Activated T-cell treated with anti-CD3 and anti-CD28 coated beads, Interleukin-2, amount 50 U/mL, for 4 hours (primary cell): ENCODE measurements around the gene CAMK2B. TPM values are rescaled to one million over a fixed set of nuclear protein-coding genes. Genes with fewer than 3 reads are reported as not detected.

Source experiments
- ATAC-seq, 2 donors: fragments of 200-7000 bp; cut with Tn5 transposase; one replicate each; pipeline ENCODE4 v1.10.0; 2021
- DNase-seq: peaks from one replicate; pipeline ENCODE4 v3.0.0-alpha.2; 2020
- H3K27me3 Mint-ChIP-seq: one replicate; pipeline ENCODE4 v1.8.0; 2021; ENCODE audit warnings: low read depth, mixed read lengths
- H3K36me3 Mint-ChIP-seq: one replicate; pipeline ENCODE4 v1.8.0; 2022; ENCODE audit warnings: mixed read lengths; ENCODE audit not compliant: insufficient read depth
- H3K4me1 Mint-ChIP-seq: one replicate; pipeline ENCODE4 v1.8.0; 2021; ENCODE audit warnings: low read depth, mixed read lengths
- H3K4me3 Mint-ChIP-seq: one replicate; pipeline ENCODE4 v1.8.0; 2021; ENCODE audit warnings: mild to moderate bottlenecking, moderate library complexity, mixed read lengths
- H3K9me3 Mint-ChIP-seq: one replicate; pipeline ENCODE4 v1.8.0; 2021; ENCODE audit warnings: mixed read lengths
- total RNA-seq, 3 donors: library from RNA; stranded (reverse); gene quantifications; one replicate each; pipeline ENCODE4 v1.2.1, GENCODE V29; 2021

CAMK2B gene
- total RNA-seq, 3 donors from 2014 or later = 0.33 to 1.8 (median 1.6) TPM

DNA sequence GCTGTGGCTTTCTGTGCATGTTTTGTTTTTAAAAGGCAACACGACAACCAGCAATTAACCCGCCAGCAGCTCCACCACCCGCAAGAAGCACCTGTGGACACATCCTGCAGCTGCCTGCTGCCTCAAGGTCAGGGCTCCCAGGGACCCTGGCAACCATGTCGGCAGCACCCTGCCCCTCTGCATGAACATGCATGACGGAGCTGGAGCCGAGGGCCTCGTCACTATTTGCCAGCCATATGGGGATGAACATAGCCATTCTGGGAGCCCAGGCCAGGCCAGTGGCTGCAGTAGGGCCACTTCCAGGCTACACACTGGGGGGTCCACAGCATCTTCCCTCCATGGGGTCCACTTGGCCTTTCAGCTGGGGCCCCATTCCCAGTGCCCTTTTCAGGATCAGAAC lies 52.9 kb downstream of the CAMK2B start:
- no peak for DNase-seq
- H3K9me3 Mint-ChIP-seq = no peaks in the 10 kb centered on the region
- H3K4me3 Mint-ChIP-seq = no peak overlapping the region
- ATAC-seq = no peak
- no peaks in the 10 kb centered on the region for H3K4me1 Mint-ChIP-seq
- H3K27me3 Mint-ChIP-seq = peaks cover 2% of the 10 kb centered on the region
- H3K36me3 Mint-ChIP-seq = no peaks in the 10 kb centered on the region

DNA sequence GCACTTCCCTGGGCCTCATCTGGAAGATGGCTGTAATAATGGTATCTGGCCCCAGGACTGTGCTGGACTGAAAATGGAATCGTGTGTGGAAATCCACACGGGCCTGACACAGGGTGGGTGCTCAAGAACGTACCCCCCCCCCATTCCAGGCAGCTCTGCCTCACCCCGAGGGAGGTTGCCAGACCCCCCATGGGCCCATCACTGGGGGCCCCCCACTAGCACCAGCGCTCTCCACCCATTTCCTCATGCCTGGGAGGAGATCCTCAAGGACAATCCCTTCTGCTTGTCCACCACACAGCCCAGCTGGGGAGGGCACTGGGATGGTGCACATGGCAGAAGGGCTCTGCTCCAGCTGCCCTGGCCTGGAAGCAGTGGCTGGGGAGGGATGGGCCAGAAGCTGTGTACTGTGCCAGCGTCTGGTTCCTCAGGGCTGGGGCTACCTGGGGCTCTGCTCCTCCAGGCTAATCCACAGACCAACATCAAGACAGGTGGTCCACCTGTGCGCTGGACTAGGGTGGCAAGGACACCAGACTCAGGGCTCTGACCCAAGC lies 55.4 kb downstream of the CAMK2B start:
- no peak for ATAC-seq

GRCh38 chr7:44269417-44269816 lies 56.0 kb downstream of the CAMK2B start:
- Mint-ChIP-seq H3K9me3 (no peaks in the 10 kb centered on the region), H3K4me3 (no peak overlapping the region), H3K4me1 (no peaks in the 10 kb centered on the region), H3K36me3 (no peaks in the 10 kb centered on the region), H3K27me3 (peaks cover 2% of the 10 kb centered on the region)
- ATAC-seq (no peak), DNase-seq (no peak)

More for the DNA sequence above, 55.4 kb downstream of the CAMK2B start:
- no peak overlapping the region for H3K4me3 Mint-ChIP-seq
- DNase-seq = no peak
- peaks cover 2% of the 10 kb centered on the region for H3K27me3 Mint-ChIP-seq
- H3K4me1 Mint-ChIP-seq = no peaks in the 10 kb centered on the region
- no peaks in the 10 kb centered on the region for H3K9me3 Mint-ChIP-seq
- H3K36me3 Mint-ChIP-seq = no peaks in the 10 kb centered on the region

GRCh38 chr7:44268671-44269070 lies 56.7 kb downstream of the CAMK2B start:
- no peak overlapping the region for H3K4me3 Mint-ChIP-seq
- no peaks in the 10 kb centered on the region for H3K27me3 Mint-ChIP-seq
- DNase-seq (no peak), ATAC-seq (no peak)
- no peaks in the 10 kb centered on the region for H3K36me3 Mint-ChIP-seq
- no peaks in the 10 kb centered on the region for H3K9me3 Mint-ChIP-seq
- no peaks in the 10 kb centered on the region for H3K4me1 Mint-ChIP-seq

- Mint-ChIP-seq H3K4me1 (no peaks in the 10 kb centered on the region), H3K27me3 (no peaks in the 10 kb centered on the region), H3K9me3 (no peaks in the 10 kb centered on the region), H3K36me3 (no peaks in the 10 kb centered on the region), H3K4me3 (no peak overlapping the region)
- DNase-seq (no peak), ATAC-seq (no peak)
These were observed 57.5 kb downstream of the CAMK2B start for GRCh38 chr7:44267719-44268421.

GRCh38 chr7:44267178-44267577 lies 58.2 kb downstream of the CAMK2B start:
- ATAC-seq (no peak), DNase-seq (no peak)
- H3K27me3 Mint-ChIP-seq = no peaks in the 10 kb centered on the region
- no peak overlapping the region for H3K4me3 Mint-ChIP-seq
- no peaks in the 10 kb centered on the region for H3K9me3 Mint-ChIP-seq
- no peaks in the 10 kb centered on the region for H3K36me3 Mint-ChIP-seq
- H3K4me1 Mint-ChIP-seq = no peaks in the 10 kb centered on the region

DNA sequence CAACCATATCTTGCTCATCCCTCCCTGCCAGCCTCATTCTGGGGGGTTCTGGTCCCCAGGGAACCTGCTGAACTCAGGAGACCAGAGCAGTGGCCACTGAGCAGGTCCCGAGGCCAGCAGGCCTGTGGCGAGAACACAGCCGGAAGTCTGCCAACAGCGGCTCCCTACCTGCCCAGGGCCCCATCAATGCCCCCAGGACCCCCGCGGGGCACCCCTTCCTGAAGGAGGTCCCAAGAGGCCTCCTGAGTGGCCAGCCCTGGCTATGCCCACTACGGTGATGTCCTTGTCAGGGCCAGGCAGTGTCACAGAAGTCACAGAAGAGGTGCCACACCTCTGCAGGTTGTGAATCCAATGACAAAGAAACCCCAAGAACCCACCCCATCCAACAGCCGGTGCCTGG lies 58.9 kb downstream of the CAMK2B start:
- H3K27me3 Mint-ChIP-seq = no peaks in the 10 kb centered on the region
- no peaks in the 10 kb centered on the region for H3K4me1 Mint-ChIP-seq
- no peaks in the 10 kb centered on the region for H3K9me3 Mint-ChIP-seq
- H3K36me3 Mint-ChIP-seq = no peaks in the 10 kb centered on the region
- H3K4me3 Mint-ChIP-seq = no peak overlapping the region
- ATAC-seq (no peak), DNase-seq (no peak)

GRCh38 chr7:44265728-44266127 lies 59.7 kb downstream of the CAMK2B start:
- DNase-seq (no peak), ATAC-seq (no peak)
- Mint-ChIP-seq H3K27me3 (no peaks in the 10 kb centered on the region), H3K4me1 (no peaks in the 10 kb centered on the region), H3K36me3 (no peaks in the 10 kb centered on the region), H3K9me3 (no peaks in the 10 kb centered on the region), H3K4me3 (no peak overlapping the region)

DNA sequence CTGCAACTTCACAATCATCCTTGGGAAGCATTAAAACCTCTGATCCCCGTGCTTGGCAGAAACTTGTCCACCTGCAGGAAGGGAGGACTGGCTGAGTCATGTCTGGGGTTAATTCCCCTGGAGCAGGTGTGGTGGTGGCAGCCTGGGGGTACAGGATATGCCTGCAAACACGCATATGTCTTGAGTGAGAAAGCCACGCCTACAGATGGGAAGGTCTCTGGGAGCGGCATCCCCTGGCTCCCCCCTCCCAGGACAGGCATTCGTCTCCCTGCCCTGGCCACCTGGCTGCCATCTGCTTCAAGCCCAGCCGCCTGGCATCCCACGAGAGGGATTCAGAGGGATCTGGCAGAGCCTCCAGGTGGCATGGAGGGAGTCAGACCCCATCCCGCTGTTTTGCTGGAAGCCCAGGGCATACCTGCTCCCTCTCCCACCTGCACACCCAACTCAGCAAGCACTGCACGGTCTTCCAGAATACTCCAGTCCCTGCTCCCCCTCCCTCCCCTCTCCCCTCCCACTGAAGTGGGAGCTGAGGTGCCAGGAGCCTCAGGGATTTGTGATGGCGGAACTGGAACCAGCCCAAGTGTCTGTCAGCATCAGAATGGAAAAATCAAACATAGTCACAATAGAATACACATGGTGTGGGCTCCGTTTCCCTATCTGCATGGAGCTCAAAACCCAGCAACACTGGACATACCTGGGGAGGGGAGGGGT lies 61.0 kb downstream of the CAMK2B start:
- H3K9me3 Mint-ChIP-seq = no peaks in the 10 kb centered on the region
- no peak overlapping the region for H3K4me3 Mint-ChIP-seq
- H3K27me3 Mint-ChIP-seq = no peaks in the 10 kb centered on the region
- no peaks in the 10 kb centered on the region for H3K36me3 Mint-ChIP-seq
- peaks cover 7% of the 10 kb centered on the region for H3K4me1 Mint-ChIP-seq
- DNase-seq (no peak), ATAC-seq (no peak)

- no peak for ATAC-seq
- Mint-ChIP-seq H3K27me3 (no peaks in the 10 kb centered on the region), H3K4me3 (no peak overlapping the region), H3K36me3 (no peaks in the 10 kb centered on the region), H3K4me1 (peaks cover 13% of the 10 kb centered on the region), H3K9me3 (no peaks in the 10 kb centered on the region)
- DNase-seq = no peak
These were observed 61.9 kb downstream of the CAMK2B start for GRCh38 chr7:44263326-44264082.

GRCh38 chr7:44262031-44262430 lies 63.4 kb downstream of the CAMK2B start:
- no peak for ATAC-seq
- no peak for DNase-seq
- Mint-ChIP-seq H3K4me1 (peaks cover 28% of the 10 kb centered on the region), H3K36me3 (no peaks in the 10 kb centered on the region), H3K9me3 (no peaks in the 10 kb centered on the region), H3K27me3 (no peaks in the 10 kb centered on the region), H3K4me3 (no peak overlapping the region)

DNA sequence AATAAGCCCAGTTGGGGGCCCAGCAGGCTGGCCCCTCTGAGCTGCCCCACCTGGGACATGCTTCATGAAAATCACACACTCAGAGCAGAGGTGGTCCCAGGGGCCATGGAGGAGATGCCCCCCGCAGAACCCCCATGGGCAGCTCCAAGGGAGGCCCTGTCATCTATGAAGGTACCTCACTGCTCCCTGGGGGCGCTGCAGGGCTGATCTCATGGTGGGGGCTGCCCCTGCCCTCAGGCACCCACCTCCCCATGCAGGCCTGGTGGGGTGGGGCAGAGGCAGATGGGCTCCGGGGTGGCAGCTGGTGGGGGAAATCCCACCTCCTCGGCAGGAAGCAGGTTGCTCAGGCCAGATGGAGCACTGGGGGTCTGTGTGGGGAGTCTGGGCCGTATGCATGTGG lies 64.2 kb downstream of the CAMK2B start:
- Mint-ChIP-seq H3K4me3 (no peak overlapping the region), H3K9me3 (no peaks in the 10 kb centered on the region), H3K36me3 (no peaks in the 10 kb centered on the region), H3K27me3 (no peaks in the 10 kb centered on the region), H3K4me1 (peaks cover 30% of the 10 kb centered on the region)
- DNase-seq (no peak), ATAC-seq (no peak)

- H3K36me3 Mint-ChIP-seq = no peaks in the 10 kb centered on the region
- ATAC-seq (no peak), DNase-seq (no peak)
- H3K4me3 Mint-ChIP-seq = peak overlapping the region; percentile 16
- peaks cover 32% of the 10 kb centered on the region for H3K4me1 Mint-ChIP-seq
- no peaks in the 10 kb centered on the region for H3K9me3 Mint-ChIP-seq
- no peaks in the 10 kb centered on the region for H3K27me3 Mint-ChIP-seq
These were observed 65.6 kb downstream of the CAMK2B start for GRCh38 chr7:44259547-44260457.
